ENCODE measurements around the gene OGFOD3.

Gene OGFOD3

DNA sequence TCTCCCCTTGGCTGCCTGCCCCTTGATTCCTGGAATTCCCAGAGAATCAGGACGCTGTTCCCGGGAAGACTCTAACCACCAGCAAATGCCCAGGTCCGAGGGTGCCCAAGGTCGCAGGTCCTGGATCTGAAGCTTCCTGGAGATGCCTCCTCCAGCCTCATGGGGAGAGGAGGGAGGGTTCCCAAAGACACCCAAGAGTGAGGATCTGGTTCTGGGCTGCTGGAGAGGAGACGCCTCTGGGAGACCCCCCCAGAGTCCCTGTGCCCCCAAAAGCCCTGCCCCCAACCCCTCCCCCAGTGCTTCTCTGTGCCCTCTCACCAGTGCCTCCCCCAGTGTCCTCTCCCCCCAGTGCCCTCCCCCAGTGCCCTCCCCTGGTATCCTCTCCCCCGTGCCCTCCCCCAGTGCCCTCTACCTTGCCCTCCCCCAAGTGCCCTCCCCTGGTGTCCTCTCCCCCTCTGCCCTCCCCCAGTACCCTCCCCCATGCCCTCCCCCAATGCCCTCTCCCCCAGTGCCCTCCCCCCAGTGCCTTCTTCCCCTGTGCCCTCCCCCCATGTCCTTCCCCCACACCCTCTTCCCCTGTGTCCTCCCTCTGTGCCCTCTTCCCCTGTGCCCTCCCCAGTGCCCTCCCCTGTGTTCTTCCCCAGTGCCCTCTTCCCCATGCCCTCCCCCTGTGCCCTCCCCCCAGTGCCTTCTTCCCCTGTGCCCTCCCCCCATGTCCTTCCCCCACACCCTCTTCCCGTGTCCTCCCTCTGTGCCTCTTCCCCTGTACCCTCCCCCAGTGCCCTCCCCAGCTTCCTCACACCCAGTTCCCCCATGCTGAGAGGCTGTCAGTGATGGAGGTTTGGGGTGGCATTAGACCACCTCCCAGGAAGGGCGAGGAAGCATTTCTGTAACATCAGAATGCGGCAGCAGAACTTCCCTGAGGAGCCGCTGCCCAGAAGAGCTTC lies 78.5 kb downstream of the OGFOD3 start:
- TF ChIP-seq, protein P1, sequence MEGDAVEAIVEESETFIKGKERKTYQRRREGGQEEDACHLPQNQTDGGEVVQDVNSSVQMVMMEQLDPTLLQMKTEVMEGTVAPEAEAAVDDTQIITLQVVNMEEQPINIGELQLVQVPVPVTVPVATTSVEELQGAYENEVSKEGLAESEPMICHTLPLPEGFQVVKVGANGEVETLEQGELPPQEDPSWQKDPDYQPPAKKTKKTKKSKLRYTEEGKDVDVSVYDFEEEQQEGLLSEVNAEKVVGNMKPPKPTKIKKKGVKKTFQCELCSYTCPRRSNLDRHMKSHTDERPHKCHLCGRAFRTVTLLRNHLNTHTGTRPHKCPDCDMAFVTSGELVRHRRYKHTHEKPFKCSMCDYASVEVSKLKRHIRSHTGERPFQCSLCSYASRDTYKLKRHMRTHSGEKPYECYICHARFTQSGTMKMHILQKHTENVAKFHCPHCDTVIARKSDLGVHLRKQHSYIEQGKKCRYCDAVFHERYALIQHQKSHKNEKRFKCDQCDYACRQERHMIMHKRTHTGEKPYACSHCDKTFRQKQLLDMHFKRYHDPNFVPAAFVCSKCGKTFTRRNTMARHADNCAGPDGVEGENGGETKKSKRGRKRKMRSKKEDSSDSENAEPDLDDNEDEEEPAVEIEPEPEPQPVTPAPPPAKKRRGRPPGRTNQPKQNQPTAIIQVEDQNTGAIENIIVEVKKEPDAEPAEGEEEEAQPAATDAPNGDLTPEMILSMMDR (IDR thresholded peaks at IDR 0.05; ENCODE audit: low read length, missing control alignments) = no peak
- peak overlapping the region; percentile 26 for H3K4me3 ChIP-seq (replicated peaks; ENCODE audit: low read depth, low read length)
- no peak for DNase-seq (ENCODE audit: low read depth)
